ENCODE measurements around the gene FHL3. TPM values are rescaled to one million over a fixed set of nuclear protein-coding genes. Genes with fewer than 3 reads are reported as not detected.
A peak's percentile ranks its signal among the peaks of the same experiment; 100 is the strongest.

Gene FHL3
- total RNA-seq, 1 experiment from 2014 or later: 106 TPM

DNA sequence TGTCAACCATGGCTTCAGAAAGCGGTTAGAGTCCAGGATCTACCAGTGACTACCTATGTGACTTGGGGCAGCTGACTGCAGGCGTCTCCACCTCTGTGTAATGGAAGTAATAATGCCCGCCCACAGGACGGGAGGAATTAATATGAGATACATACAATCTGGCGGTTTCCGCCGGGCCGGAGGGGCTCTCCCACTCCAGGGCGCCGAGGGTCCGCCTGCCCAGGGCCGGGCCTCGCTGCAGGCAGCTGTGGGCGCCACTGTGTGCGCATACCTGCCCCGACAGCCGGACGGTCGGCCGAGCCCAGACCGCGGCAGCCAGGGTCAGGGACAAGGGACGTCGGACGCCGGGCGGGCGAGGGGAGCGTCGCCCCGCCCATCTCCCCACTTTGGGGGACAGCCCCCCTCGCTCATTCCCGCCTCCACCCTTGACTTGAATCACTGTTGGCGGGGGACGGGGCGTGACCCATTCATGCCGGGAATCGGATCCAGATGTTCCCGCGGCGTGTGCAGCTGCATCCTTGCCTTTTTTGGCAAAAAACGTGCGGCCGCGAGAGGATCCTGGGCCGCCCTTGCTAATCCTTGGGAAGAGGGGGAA is 9.5 kb downstream of the FHL3 start:
- intact Hi-C loops (cut with micrococcal nuclease; ENCODE audit: unreplicated experiment): no loop called here
- no peaks in the 10 kb centered on the region for H3K27me3 ChIP-seq (replicated peaks; ENCODE audit: insufficient read depth, low read depth, low read length, poor library complexity)
- H3K36me3 ChIP-seq (ENCODE audit: insufficient read depth, low read length, poor library complexity, severe bottlenecking): peaks cover 27% of the 10 kb centered on the region
- DNase-seq (ENCODE audit: low spot score): peak; percentile 97
- CTCF ChIA-PET: interaction anchor here (0.7 kb wide), 1 partner anchor 388 kb away, joined by 11 read pairs; no protein-coding TSS in a partner anchor
- peak overlapping the region; percentile 54 for H3K4me3 ChIP-seq (ENCODE audit: low read depth, low read length, poor library complexity, severe bottlenecking)
- H3K9me3 ChIP-seq (ENCODE audit: low read depth, low read length, poor library complexity, severe bottlenecking): no peaks in the 10 kb centered on the region
- H3K4me1 ChIP-seq (ENCODE audit: insufficient read depth, low read length, poor library complexity, severe bottlenecking): peaks cover 52% of the 10 kb centered on the region
- BruUV-seq (replicated peaks): no TSS peak
- POLR2A ChIA-PET (ENCODE audit: low non-redundant PET): no interaction called here
- H3K27ac ChIP-seq (ENCODE audit: low read depth, low read length, poor library complexity, severe bottlenecking): peak overlapping the region; percentile 99
- TF ChIP-seq EZH2 (IDR thresholded peaks at IDR 0.05; ENCODE audit: borderline replicate concordance, low read depth, low read length, poor library complexity, severe bottlenecking) (no peak), CTCF (conservative IDR thresholded peaks at IDR 0.05; ENCODE audit: low read depth, low read length) (no peak)

- POLR2A ChIA-PET (ENCODE audit: low non-redundant PET): no interaction called here
- intact Hi-C loops (cut with micrococcal nuclease; ENCODE audit: unreplicated experiment): no loop called here
- peaks cover 46% of the 10 kb centered on the region for H3K4me1 ChIP-seq (ENCODE audit: insufficient read depth, low read length, poor library complexity, severe bottlenecking)
- H3K9me3 ChIP-seq (ENCODE audit: low read depth, low read length, poor library complexity, severe bottlenecking): no peaks in the 10 kb centered on the region
- CTCF ChIA-PET: no interaction called here
- H3K27ac ChIP-seq (ENCODE audit: low read depth, low read length, poor library complexity, severe bottlenecking): peak overlapping the region; percentile 99
- no peak for DNase-seq (ENCODE audit: low spot score)
- TF ChIP-seq EZH2 (IDR thresholded peaks at IDR 0.05; ENCODE audit: borderline replicate concordance, low read depth, low read length, poor library complexity, severe bottlenecking) (no peak), CTCF (conservative IDR thresholded peaks at IDR 0.05; ENCODE audit: low read depth, low read length) (no peak)
- peak overlapping the region; percentile 54 for H3K4me3 ChIP-seq (ENCODE audit: low read depth, low read length, poor library complexity, severe bottlenecking)
- peaks cover 27% of the 10 kb centered on the region for H3K36me3 ChIP-seq (ENCODE audit: insufficient read depth, low read length, poor library complexity, severe bottlenecking)
- BruUV-seq (replicated peaks): TSS peak; percentile 63
- H3K27me3 ChIP-seq (replicated peaks; ENCODE audit: insufficient read depth, low read depth, low read length, poor library complexity): no peaks in the 10 kb centered on the region
Measured at GRCh38 chr1:37994886-37995566, 10.3 kb downstream of the FHL3 start.

DNA sequence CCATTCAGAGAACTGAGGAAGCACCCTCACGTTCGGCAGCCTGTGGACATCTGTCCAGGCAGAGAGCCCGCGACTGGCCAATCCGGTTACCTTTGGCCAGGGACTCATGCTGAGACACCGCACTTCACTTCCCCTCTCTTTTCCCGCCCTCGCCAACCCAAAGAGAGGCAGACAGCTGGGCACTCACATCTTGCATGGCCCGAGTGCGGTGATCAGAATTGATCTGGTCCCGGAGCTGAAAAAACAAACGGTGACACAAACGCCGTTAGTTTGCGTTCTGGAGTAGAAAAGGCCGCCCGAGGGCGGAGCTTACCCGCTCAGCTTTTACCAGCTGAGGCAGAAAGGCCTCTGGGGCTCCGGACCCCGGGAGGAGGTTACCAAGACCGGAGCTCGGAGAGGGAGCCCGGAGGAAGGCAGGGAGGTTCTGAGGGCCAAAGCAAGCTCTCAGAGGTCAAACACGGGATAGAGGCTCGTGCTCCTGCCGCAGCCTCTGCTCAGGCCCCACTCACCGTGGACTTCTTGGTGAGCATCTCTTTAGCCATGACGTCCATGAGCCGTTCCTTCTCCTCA is 15.9 kb downstream of the FHL3 start:
- DNase-seq (ENCODE audit: low spot score): no peak
- H3K36me3 ChIP-seq (ENCODE audit: insufficient read depth, low read length, poor library complexity, severe bottlenecking): peaks cover 38% of the 10 kb centered on the region
- no peaks in the 10 kb centered on the region for H3K27me3 ChIP-seq (replicated peaks; ENCODE audit: insufficient read depth, low read depth, low read length, poor library complexity)
- peak overlapping the region; percentile 73 for H3K4me3 ChIP-seq (ENCODE audit: low read depth, low read length, poor library complexity, severe bottlenecking)
- peak overlapping the region; percentile 75 for H3K27ac ChIP-seq (ENCODE audit: low read depth, low read length, poor library complexity, severe bottlenecking)
- no peak for TF ChIP-seq EZH2 (IDR thresholded peaks at IDR 0.05; ENCODE audit: borderline replicate concordance, low read depth, low read length, poor library complexity, severe bottlenecking)
- TF ChIP-seq CTCF (conservative IDR thresholded peaks at IDR 0.05; ENCODE audit: low read depth, low read length): no peak
- TSS peak; percentile 50 for BruUV-seq (replicated peaks)
- ChIA-PET CTCF (interaction anchor here (0.7 to 1.3 kb wide), 3 partner anchors 11 to 846 kb away, joined by 3 to 5 read pairs (median 3); no protein-coding TSS in a partner anchor), POLR2A (ENCODE audit: low non-redundant PET) (no interaction called here)
- no peaks in the 10 kb centered on the region for H3K9me3 ChIP-seq (ENCODE audit: low read depth, low read length, poor library complexity, severe bottlenecking)
- intact Hi-C loops (cut with micrococcal nuclease; ENCODE audit: unreplicated experiment): no loop called here
- peaks cover 3% of the 10 kb centered on the region for H3K4me1 ChIP-seq (ENCODE audit: insufficient read depth, low read length, poor library complexity, severe bottlenecking)

All from A673 (cell line).